H7 (cell line): Measurements from ENCODE around the gene DUSP14. TPM values are rescaled to one million over a fixed set of nuclear protein-coding genes. Genes with fewer than 3 reads are reported as not detected.
"Not testable (repeated sequence)": the region's sequence is repeated elsewhere in the genome, so short reads cannot be mapped to it uniquely, and the experiment has no call there.

Experiments used
- DNase-seq: peaks from one replicate; pipeline ENCODE4 v3.0.0; 2012
- H3K27me3 ChIP-seq: 2 replicates; pipeline ENCODE4 v1.6.0; 2011; ENCODE audit warnings: mild to moderate bottlenecking, low read length; ENCODE audit not compliant: control insufficient read depth, insufficient read depth
- H3K36me3 ChIP-seq: replicated peaks from 2 replicates; pipeline ENCODE4 v1.5.1; 2011; ENCODE audit warnings: low read length; ENCODE audit not compliant: control insufficient read depth, insufficient read depth
- H3K4me3 ChIP-seq: 2 replicates; pipeline ENCODE4 v1.5.1; 2011; ENCODE audit warnings: low read depth, mild to moderate bottlenecking, control low read depth, low read length, moderate library complexity; ENCODE audit not compliant: insufficient read depth
- total RNA-seq: library from RNA; depleted of rRNA; stranded (reverse); fragments of >200 nt; shearing (Covaris generic); gene quantifications from 2 replicates; pipeline ENCODE4 v1.2.3, GENCODE V29; 2014; rRNA removed

Gene DUSP14
- total RNA-seq, result 30.7 and 31.9 TPM in 2 replicates

- peaks cover 3% of the 10 kb centered on the region; the same call in 1 of the 2 replicates for H3K27me3 ChIP-seq
- DNase-seq, result peak; percentile 99
- H3K36me3 ChIP-seq, result no peaks in the 10 kb centered on the region
- H3K4me3 ChIP-seq, result peak within 1 kb of the TSS; percentile 73
Measured at GRCh38 chr17:37489197-37490001, at the start of gene DUSP14. DUSP14 (plus strand) TSS chr17:37489891; CDS start chr17:37512273, 22,382 bp downstream.

GRCh38 chr17:37440424-37440823 is 49.3 kb upstream of the DUSP14 start:
- H3K4me3 ChIP-seq, result no peak overlapping the region
- DNase-seq, result no peak
- peaks cover 3% of the 10 kb centered on the region; the same call in 1 of the 2 replicates for H3K36me3 ChIP-seq
- H3K27me3 ChIP-seq, result no peaks in the 10 kb centered on the region

- not testable (repeated sequence) for DNase-seq, H3K36me3 ChIP-seq, H3K27me3 ChIP-seq, H3K4me3 ChIP-seq
Measured at GRCh38 chr17:37441369-37442014, 48.2 kb upstream of the DUSP14 start.

- no peak overlapping the region for H3K4me3 ChIP-seq
Measured at GRCh38 chr17:37446027-37446426, 43.7 kb upstream of the DUSP14 start.

GRCh38 chr17:37447641-37448040 is 42.0 kb upstream of the DUSP14 start:
- no peaks in the 10 kb centered on the region for H3K27me3 ChIP-seq
- DNase-seq, result no peak
- peaks cover 3% of the 10 kb centered on the region for H3K36me3 ChIP-seq
- H3K4me3 ChIP-seq, result no peak overlapping the region

More at GRCh38 chr17:37446027-37446426, 43.7 kb upstream of the DUSP14 start:
- no peak for DNase-seq
- Histone ChIP-seq H3K27me3 (no peaks in the 10 kb centered on the region), H3K36me3 (peaks cover 3% of the 10 kb centered on the region)

- Histone ChIP-seq H3K27me3 (no peaks in the 10 kb centered on the region), H3K4me3 (no peak overlapping the region), H3K36me3 (peaks cover 3% of the 10 kb centered on the region)
- no peak for DNase-seq
Measured at GRCh38 chr17:37450112-37450511, 39.6 kb upstream of the DUSP14 start.

GRCh38 chr17:37457801-37458200 is 31.9 kb upstream of the DUSP14 start:
- DNase-seq, H3K36me3 ChIP-seq, H3K27me3 ChIP-seq, H3K4me3 ChIP-seq: not testable (repeated sequence)

- Histone ChIP-seq H3K36me3 (no peaks in the 10 kb centered on the region), H3K27me3 (no peaks in the 10 kb centered on the region), H3K4me3 (no peak overlapping the region)
- no peak for DNase-seq
Measured at GRCh38 chr17:37458805-37459204, 30.9 kb upstream of the DUSP14 start.

GRCh38 chr17:37461668-37462067 is 28.0 kb upstream of the DUSP14 start:
- Histone ChIP-seq H3K27me3 (no peaks in the 10 kb centered on the region), H3K4me3 (no peak overlapping the region), H3K36me3 (no peaks in the 10 kb centered on the region)
- DNase-seq, result no peak

- H3K36me3 ChIP-seq, result no peaks in the 10 kb centered on the region
- H3K4me3 ChIP-seq, result no peak overlapping the region
- H3K27me3 ChIP-seq, result no peaks in the 10 kb centered on the region
- no peak for DNase-seq
Measured at GRCh38 chr17:37462492-37462891, 27.2 kb upstream of the DUSP14 start.

GRCh38 chr17:37463039-37463438 is 26.7 kb upstream of the DUSP14 start:
- Histone ChIP-seq H3K27me3 (no peaks in the 10 kb centered on the region), H3K4me3 (no peak overlapping the region), H3K36me3 (no peaks in the 10 kb centered on the region)
- no peak for DNase-seq

- Histone ChIP-seq H3K36me3 (peaks cover 2% of the 10 kb centered on the region; the same call in 1 of the 2 replicates), H3K27me3 (no peaks in the 10 kb centered on the region), H3K4me3 (no peak overlapping the region)
- DNase-seq, result no peak
Measured at GRCh38 chr17:37465069-37465616, 24.5 kb upstream of the DUSP14 start.

- DNase-seq, result no peak
- H3K36me3 ChIP-seq, result peaks cover 2% of the 10 kb centered on the region
- no peak overlapping the region for H3K4me3 ChIP-seq
- no peaks in the 10 kb centered on the region for H3K27me3 ChIP-seq
Measured at GRCh38 chr17:37466471-37466870, 23.2 kb upstream of the DUSP14 start.

- Histone ChIP-seq H3K36me3 (peaks cover 5% of the 10 kb centered on the region), H3K4me3 (no peak overlapping the region), H3K27me3 (no peaks in the 10 kb centered on the region)
- no peak for DNase-seq
Measured at GRCh38 chr17:37470181-37470580, 19.5 kb upstream of the DUSP14 start.
